K562 (cell line): ENCODE results near the gene GKN1. TPM values are rescaled to one million over a fixed set of nuclear protein-coding genes. Genes with fewer than 3 reads are reported as not detected.

ENCODE experiments used
- ATAC-seq: fragments of 200-7000 bp; cut with Tn5 transposase; 3 replicates; pipeline ENCODE4 v1.9.1; 2020; ENCODE audit warnings: moderate library complexity
- BruUV-seq: library from RNA; stranded (reverse); fragments of 400-500 nt; replicated peaks from 2 replicates; lab custom pipeline; 2021; lab: Mats Ljungman, UMichigan
- CTCF ChIA-PET: fragments of 300-600 bp; formaldehyde crosslinking; extraction: SDS; loops from one replicate; lab custom pipeline; 2021; ENCODE audit warnings: low intra/inter-chr PET ratio; lab: Yijun Ruan, JAX
- POLR2A ChIA-PET: fragments of 300-600, 350-650 bp; sonication (Branson Sonifier 250); formaldehyde crosslinking; extraction: SDS; loops from one replicate; lab custom pipeline; 2021; ENCODE audit warnings: antibody characterized with exemption, inconsistent platforms; lab: Yijun Ruan, JAX
- DNase-seq, 4 experiments: peaks; one replicate each; pipeline versions ENCODE4 v3.0.0 to v3.0.0-alpha.2; 2011 to 2018; ENCODE audit warnings: low spot score in 3 of 4, mixed read lengths in 3 of 4; ENCODE audit errors: extremely low read depth in 1 of 4
- FAIRE-seq: peaks from 2 replicates; lab custom pipeline; 2011; peaks lifted over from hg19 to GRCh38; lab: Jason Lieb, UNC
- H2AFZ ChIP-seq: 2 replicates; pipeline ENCODE4 v1.6.0; 2011; ENCODE audit warnings: low read depth, low read length, control low read depth, inconsistent platforms
- H3K27ac ChIP-seq: fragments of 200-600 bp; 3 replicates; pipeline ENCODE4 v1.8.0; 2011; ENCODE audit warnings: low read depth, mild to moderate bottlenecking, control low read depth, inconsistent platforms, low read length, moderate library complexity, mixed read lengths; ENCODE audit errors: extremely low read depth
- H3K27me3 ChIP-seq, 2 experiments: fragments of 300-600 bp in 1 of 2; 2 replicates in 1 of 2; 3 replicates in 1 of 2; pipeline versions ENCODE4 v1.6.0 to v1.8.0; 2011; ENCODE audit warnings: inconsistent platforms in 2 of 2, low read length in 2 of 2, mild to moderate bottlenecking in 1 of 2, mixed read lengths in 1 of 2, moderate library complexity in 1 of 2; ENCODE audit not compliant: control insufficient read depth in 2 of 2, insufficient read depth in 2 of 2
- H3K36me3 ChIP-seq: fragments of 300-600 bp; 3 replicates; pipeline ENCODE4 v1.8.0; 2011; ENCODE audit warnings: mild to moderate bottlenecking, low read length, inconsistent platforms; ENCODE audit not compliant: control insufficient read depth, insufficient read depth
- H3K4me1 ChIP-seq, 2 experiments: fragments of 200-600 bp in 1 of 2; replicated peaks in 1 of 2; 2 replicates in 1 of 2; 3 replicates in 1 of 2; pipeline versions ENCODE4 v1.5.1 to v1.8.0; 2011; ENCODE audit warnings: inconsistent platforms in 2 of 2, low read length in 2 of 2, mild to moderate bottlenecking in 1 of 2, mixed read lengths in 1 of 2, moderate library complexity in 1 of 2; ENCODE audit not compliant: control insufficient read depth in 2 of 2, insufficient read depth in 2 of 2
- H3K4me2 ChIP-seq: 2 replicates; pipeline ENCODE4 v1.6.1; 2011; ENCODE audit warnings: low read length, control low read depth, inconsistent platforms, mixed read lengths; ENCODE audit not compliant: insufficient read depth
- H3K4me3 ChIP-seq: fragments of 200-600 bp; sonication (generic), shearing (Covaris generic); 2 replicates; pipeline ENCODE4 v1.5.1; 2016; ENCODE audit warnings: control low read depth, inconsistent platforms
- H3K79me2 ChIP-seq: fragments of 200-600 bp; 3 replicates; pipeline ENCODE4 v1.8.0; 2011; ENCODE audit warnings: low read length, inconsistent platforms; ENCODE audit not compliant: control insufficient read depth, insufficient read depth
- H3K9ac ChIP-seq, 2 experiments: 2 replicates each; pipeline versions ENCODE4 v1.6.0 to v1.6.1; 2011; ENCODE audit warnings: low read depth in 2 of 2, low read length in 2 of 2, control low read depth in 1 of 2, inconsistent platforms in 1 of 2, mild to moderate bottlenecking in 1 of 2, mixed read lengths in 1 of 2; ENCODE audit not compliant: insufficient read depth in 1 of 2
- H3K9me1 ChIP-seq: one replicate; pipeline ENCODE4 v1.6.0; 2011; ENCODE audit warnings: inconsistent platforms, mild to moderate bottlenecking, low read length, moderate library complexity; ENCODE audit not compliant: control insufficient read depth, insufficient read depth
- H3K9me3 ChIP-seq: replicated peaks from 2 replicates; pipeline ENCODE4 v1.5.1; 2011; ENCODE audit warnings: low read depth, low read length, inconsistent platforms; ENCODE audit not compliant: control insufficient read depth, insufficient read depth
- H4K20me1 ChIP-seq: replicated peaks from 2 replicates; pipeline ENCODE4 v1.6.1; 2011; ENCODE audit warnings: low read length, inconsistent platforms, mixed read lengths; ENCODE audit not compliant: control insufficient read depth, insufficient read depth
- ARID3A ChIP-seq: IDR thresholded peaks from 2 replicates; pipeline ENCODE4 v1.6.1; 2012; ENCODE audit warnings: low read depth, low read length, improper control_type of control experiment, borderline replicate concordance
- CTCF ChIP-seq, 3 experiments: IDR thresholded peaks in 2 of 3; conservative IDR thresholded peaks in 1 of 3; 2 replicates each; pipeline ENCODE4 v1.5.1; 2011 to 2012; ENCODE audit warnings: low read length in 3 of 3, mild to moderate bottlenecking in 3 of 3, control low read depth in 2 of 3, improper control_type of control experiment in 1 of 3, inconsistent platforms in 1 of 3, low read depth in 1 of 3, mixed read lengths in 1 of 3, moderate library complexity in 1 of 3; ENCODE audit not compliant: insufficient read depth in 2 of 3
- PURB ChIP-seq: sonication (generic); formaldehyde crosslinking; IDR thresholded peaks from 2 replicates; pipeline ENCODE4 v1.9.0; 2021; ENCODE audit warnings: low read depth, mild to moderate bottlenecking, missing genetic modification reagents
- ZNF644 ChIP-seq: fragments of 200-800 bp; sonication (Bioruptor generic); IDR thresholded peaks from 2 replicates; pipeline ENCODE4 v1.6.1; 2016; ENCODE audit warnings: low read depth, missing genetic modification characterization, missing compliant biosample characterization
- WGBS: fragments of 100-300 bp; shearing (Covaris generic); methylation state at CpG from one replicate; pipeline ENCODE4 v1.1.6; 2016; ENCODE audit warnings: low coverage, mixed read lengths; ENCODE audit not compliant: insufficient coverage; ENCODE audit errors: missing lambda C conversion rate; 5-methylcytosine and 5-hydroxymethylcytosine counted together
- in situ Hi-C: fragments of 300-500 bp; cut with MboI; formaldehyde crosslinking; loops from 4 replicates; pipeline ENCODE4 v1.15.0; 2018; ENCODE audit warnings: inconsistent platforms, mixed read lengths
- intact Hi-C: fragments of 100-400 bp; cut with micrococcal nuclease; formaldehyde crosslinking; loops from 2 replicates; pipeline ENCODE4 v1.14.2; 2022
- polyA plus RNA-seq, 8 experiments: library from polyadenylated mRNA; depleted of rRNA in 4 of 8; stranded (reverse) in 5 of 8; unstranded in 3 of 8; fragments of >200 nt; fragmentation: Nextera tagmentation in 2 of 8; fragmentation: Illumina TruSeq in 1 of 8; extraction: Ambion mirVana in 2 of 8; extraction: Trizol in 1 of 8; gene quantifications; 2 replicates each; pipeline versions ENCODE4 v1.2.1 to v1.2.3, GENCODE V29; 2011 to 2014; ENCODE audit warnings: inconsistent platforms in 1 of 8, missing spikeins in 1 of 8
- total RNA-seq, 7 experiments: library from RNA; depleted of rRNA in 6 of 7; stranded (reverse); fragments of >200 nt in 6 of 7; fragmentation: Illumina TruSeq in 2 of 7; extraction: Trizol in 2 of 7; gene quantifications; 2 replicates each; pipeline versions ENCODE4 v1.2.1 to v1.2.3, GENCODE V29; 2011 to 2021; ENCODE audit warnings: low replicate concordance in 1 of 7

GKN1 gene
- total and polyA plus RNA-seq, 9 of the 15 experiments (the other 6 are each of a cell fraction or from before 2014, with no cell fraction given): not detected

DNA sequence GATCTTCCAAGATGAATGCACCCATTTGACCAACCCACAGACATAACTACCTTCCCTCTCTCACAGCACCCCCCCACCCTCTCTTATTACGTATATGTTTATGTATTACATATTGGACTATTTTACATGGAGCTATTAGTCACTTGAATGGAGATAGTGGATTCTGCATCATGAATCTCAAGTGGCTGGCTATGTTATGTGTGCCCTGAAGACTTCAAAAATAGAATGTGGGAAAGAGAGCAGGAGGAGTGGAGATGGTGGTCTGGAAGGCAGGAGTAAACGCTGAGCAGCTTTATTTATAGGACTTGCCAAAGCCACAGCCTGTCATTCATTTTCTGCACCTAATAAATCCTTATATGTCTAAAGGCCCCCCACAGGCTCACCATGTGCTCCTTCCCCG is 43.4 kb downstream of the GKN1 start:
- no peaks in the 10 kb centered on the region for H3K9me1 ChIP-seq
- no peak overlapping the region for H3K27ac ChIP-seq
- ChIA-PET POLR2A (interaction anchor here (0.9 kb wide), 1 partner anchor 12 kb away, joined by 3 read pairs; no protein-coding TSS in a partner anchor), CTCF (no interaction called here)
- in situ Hi-C loops (no loop called here), intact Hi-C loops (no loop called here)
- no peaks in the 10 kb centered on the region for H3K36me3 ChIP-seq
- 2% methylated on average over 3 of the region's 3 CpGs for WGBS
- TF ChIP-seq CTCF (IDR thresholded peaks at IDR 0.05 in 2 of 3, conservative IDR thresholded peaks at IDR 0.05 in 1 of 3; ENCODE audit: insufficient read depth in 2 of 3, low read depth in 1 of 3, low read length in 3 of 3): no peak
- TF ChIP-seq ARID3A: no peak
- no peak for TF ChIP-seq ZNF644 (tag)
- no peak for TF ChIP-seq PURB (CRISPR knock-in tag)
- H3K79me2 ChIP-seq: no peaks in the 10 kb centered on the region
- H4K20me1 ChIP-seq: no peaks in the 10 kb centered on the region; the same call in 1 of the 2 replicates
- no peak overlapping the region for H3K9ac ChIP-seq
- no peak for DNase-seq
- no peak overlapping the region for H3K4me2 ChIP-seq
- H2AFZ ChIP-seq: no peak overlapping the region
- H3K27me3 ChIP-seq: peaks cover 14 to 24% of the 10 kb centered on the region in 2 experiments; a peak in 3 of 5 replicates
- no peak for ATAC-seq
- no TSS peak for BruUV-seq
- no peaks in the 10 kb centered on the region for H3K9me3 ChIP-seq
- FAIRE-seq: no peak
- no peak overlapping the region for H3K4me3 ChIP-seq
- H3K4me1 ChIP-seq: peaks cover 3 to 10% of the 10 kb centered on the region in 2 experiments; a peak in 3 of 5 replicates
